Measurements from ENCODE around the gene SIGMAR1.

GRCh38 chr9:34654323-34655051 is 16.9 kb upstream of the SIGMAR1 start:
- no peak for TF ChIP-seq FOXA1 (IDR thresholded peaks at IDR 0.05)
- TF ChIP-seq EGR1 (IDR thresholded peaks at IDR 0.05; ENCODE audit: low read depth in 2 of 2): no peak
- TF ChIP-seq, protein P1, sequence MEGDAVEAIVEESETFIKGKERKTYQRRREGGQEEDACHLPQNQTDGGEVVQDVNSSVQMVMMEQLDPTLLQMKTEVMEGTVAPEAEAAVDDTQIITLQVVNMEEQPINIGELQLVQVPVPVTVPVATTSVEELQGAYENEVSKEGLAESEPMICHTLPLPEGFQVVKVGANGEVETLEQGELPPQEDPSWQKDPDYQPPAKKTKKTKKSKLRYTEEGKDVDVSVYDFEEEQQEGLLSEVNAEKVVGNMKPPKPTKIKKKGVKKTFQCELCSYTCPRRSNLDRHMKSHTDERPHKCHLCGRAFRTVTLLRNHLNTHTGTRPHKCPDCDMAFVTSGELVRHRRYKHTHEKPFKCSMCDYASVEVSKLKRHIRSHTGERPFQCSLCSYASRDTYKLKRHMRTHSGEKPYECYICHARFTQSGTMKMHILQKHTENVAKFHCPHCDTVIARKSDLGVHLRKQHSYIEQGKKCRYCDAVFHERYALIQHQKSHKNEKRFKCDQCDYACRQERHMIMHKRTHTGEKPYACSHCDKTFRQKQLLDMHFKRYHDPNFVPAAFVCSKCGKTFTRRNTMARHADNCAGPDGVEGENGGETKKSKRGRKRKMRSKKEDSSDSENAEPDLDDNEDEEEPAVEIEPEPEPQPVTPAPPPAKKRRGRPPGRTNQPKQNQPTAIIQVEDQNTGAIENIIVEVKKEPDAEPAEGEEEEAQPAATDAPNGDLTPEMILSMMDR (IDR thresholded peaks at IDR 0.05; ENCODE audit: low read depth, low read length, missing input control): no peak
- no peak for TF ChIP-seq RAD21 (IDR thresholded peaks at IDR 0.05)
- TF ChIP-seq SP1 (IDR thresholded peaks at IDR 0.05): no peak
- TF ChIP-seq, protein P2, sequence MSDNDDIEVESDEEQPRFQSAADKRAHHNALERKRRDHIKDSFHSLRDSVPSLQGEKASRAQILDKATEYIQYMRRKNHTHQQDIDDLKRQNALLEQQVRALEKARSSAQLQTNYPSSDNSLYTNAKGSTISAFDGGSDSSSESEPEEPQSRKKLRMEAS (IDR thresholded peaks at IDR 0.05): no peak
- TF ChIP-seq TAF1 (conservative IDR thresholded peaks at IDR 0.05): no peak
- TF ChIP-seq, protein P3, sequence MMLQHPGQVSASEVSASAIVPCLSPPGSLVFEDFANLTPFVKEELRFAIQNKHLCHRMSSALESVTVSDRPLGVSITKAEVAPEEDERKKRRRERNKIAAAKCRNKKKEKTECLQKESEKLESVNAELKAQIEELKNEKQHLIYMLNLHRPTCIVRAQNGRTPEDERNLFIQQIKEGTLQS (IDR thresholded peaks at IDR 0.05): no peak
- TF ChIP-seq, protein P4, sequence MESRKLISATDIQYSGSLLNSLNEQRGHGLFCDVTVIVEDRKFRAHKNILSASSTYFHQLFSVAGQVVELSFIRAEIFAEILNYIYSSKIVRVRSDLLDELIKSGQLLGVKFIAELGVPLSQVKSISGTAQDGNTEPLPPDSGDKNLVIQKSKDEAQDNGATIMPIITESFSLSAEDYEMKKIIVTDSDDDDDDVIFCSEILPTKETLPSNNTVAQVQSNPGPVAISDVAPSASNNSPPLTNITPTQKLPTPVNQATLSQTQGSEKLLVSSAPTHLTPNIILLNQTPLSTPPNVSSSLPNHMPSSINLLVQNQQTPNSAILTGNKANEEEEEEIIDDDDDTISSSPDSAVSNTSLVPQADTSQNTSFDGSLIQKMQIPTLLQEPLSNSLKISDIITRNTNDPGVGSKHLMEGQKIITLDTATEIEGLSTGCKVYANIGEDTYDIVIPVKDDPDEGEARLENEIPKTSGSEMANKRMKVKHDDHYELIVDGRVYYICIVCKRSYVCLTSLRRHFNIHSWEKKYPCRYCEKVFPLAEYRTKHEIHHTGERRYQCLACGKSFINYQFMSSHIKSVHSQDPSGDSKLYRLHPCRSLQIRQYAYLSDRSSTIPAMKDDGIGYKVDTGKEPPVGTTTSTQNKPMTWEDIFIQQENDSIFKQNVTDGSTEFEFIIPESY (IDR thresholded peaks at IDR 0.05): no peak

All from liver (tissue), 3 donors.